ENCODE measurements around the gene POGLUT3. TPM values are rescaled to one million over a fixed set of nuclear protein-coding genes. Genes with fewer than 3 reads are reported as not detected.

Gene POGLUT3
- polyA plus RNA-seq, 2 of the 4 experiments (the other 2 are of a cell fraction): 15.3 to 22.6 TPM

DNA sequence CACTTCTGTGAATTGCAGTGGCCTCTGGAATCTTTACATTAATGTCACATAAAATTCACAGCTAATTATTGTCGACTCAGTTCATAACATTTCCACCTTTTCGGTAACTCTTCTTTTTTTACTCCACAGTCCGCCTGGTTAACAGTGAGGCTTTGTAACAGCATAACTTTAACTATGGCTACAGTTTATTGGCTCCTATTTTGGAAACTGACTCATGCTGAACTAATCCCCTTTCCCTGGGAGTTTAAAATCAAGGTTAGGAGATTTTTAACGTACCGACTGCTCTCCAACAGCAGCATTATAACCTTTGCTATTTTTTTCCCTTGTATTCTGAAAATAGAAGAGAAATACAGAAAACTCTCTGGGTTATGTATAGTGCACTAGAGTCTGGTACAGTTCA lies 3.2 kb upstream of the POGLUT3 start:
- Histone ChIP-seq H3K9me3 (no peaks in the 10 kb centered on the region), H3K4me3 (no peak overlapping the region), H3K4me1 (no peaks in the 10 kb centered on the region), H3K4me2 (no peak overlapping the region), H3K27ac (no peak overlapping the region)
- ATAC-seq (no peak), DNase-seq (ENCODE audit: low read depth in 1 of 2, low spot score in 1 of 2) (no peak), FAIRE-seq (no peak)
- no peak for TF ChIP-seq HEYL (CRISPR knock-in tag; IDR thresholded peaks at IDR 0.05)
- TF ChIP-seq ZC3H11A (IDR thresholded peaks at IDR 0.05): no peak
- no peak for TF ChIP-seq RCOR1 (IDR thresholded peaks at IDR 0.05; ENCODE audit: low read depth, low read length)
- no peak for TF ChIP-seq EHMT2 (IDR thresholded peaks at IDR 0.05; ENCODE audit: low read depth)
- TF ChIP-seq NFE2L2 (conservative IDR thresholded peaks at IDR 0.05; ENCODE audit: low read length): no peak
- TF ChIP-seq, protein P1, sequence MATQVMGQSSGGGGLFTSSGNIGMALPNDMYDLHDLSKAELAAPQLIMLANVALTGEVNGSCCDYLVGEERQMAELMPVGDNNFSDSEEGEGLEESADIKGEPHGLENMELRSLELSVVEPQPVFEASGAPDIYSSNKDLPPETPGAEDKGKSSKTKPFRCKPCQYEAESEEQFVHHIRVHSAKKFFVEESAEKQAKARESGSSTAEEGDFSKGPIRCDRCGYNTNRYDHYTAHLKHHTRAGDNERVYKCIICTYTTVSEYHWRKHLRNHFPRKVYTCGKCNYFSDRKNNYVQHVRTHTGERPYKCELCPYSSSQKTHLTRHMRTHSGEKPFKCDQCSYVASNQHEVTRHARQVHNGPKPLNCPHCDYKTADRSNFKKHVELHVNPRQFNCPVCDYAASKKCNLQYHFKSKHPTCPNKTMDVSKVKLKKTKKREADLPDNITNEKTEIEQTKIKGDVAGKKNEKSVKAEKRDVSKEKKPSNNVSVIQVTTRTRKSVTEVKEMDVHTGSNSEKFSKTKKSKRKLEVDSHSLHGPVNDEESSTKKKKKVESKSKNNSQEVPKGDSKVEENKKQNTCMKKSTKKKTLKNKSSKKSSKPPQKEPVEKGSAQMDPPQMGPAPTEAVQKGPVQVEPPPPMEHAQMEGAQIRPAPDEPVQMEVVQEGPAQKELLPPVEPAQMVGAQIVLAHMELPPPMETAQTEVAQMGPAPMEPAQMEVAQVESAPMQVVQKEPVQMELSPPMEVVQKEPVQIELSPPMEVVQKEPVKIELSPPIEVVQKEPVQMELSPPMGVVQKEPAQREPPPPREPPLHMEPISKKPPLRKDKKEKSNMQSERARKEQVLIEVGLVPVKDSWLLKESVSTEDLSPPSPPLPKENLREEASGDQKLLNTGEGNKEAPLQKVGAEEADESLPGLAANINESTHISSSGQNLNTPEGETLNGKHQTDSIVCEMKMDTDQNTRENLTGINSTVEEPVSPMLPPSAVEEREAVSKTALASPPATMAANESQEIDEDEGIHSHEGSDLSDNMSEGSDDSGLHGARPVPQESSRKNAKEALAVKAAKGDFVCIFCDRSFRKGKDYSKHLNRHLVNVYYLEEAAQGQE (IDR thresholded peaks at IDR 0.05): no peak
- TF ChIP-seq MAZ (IDR thresholded peaks at IDR 0.05; ENCODE audit: borderline replicate concordance, low read depth, low read length): no peak
- TF ChIP-seq SREBF2 (IDR thresholded peaks at IDR 0.05): no peak
- TF ChIP-seq, protein P2, sequence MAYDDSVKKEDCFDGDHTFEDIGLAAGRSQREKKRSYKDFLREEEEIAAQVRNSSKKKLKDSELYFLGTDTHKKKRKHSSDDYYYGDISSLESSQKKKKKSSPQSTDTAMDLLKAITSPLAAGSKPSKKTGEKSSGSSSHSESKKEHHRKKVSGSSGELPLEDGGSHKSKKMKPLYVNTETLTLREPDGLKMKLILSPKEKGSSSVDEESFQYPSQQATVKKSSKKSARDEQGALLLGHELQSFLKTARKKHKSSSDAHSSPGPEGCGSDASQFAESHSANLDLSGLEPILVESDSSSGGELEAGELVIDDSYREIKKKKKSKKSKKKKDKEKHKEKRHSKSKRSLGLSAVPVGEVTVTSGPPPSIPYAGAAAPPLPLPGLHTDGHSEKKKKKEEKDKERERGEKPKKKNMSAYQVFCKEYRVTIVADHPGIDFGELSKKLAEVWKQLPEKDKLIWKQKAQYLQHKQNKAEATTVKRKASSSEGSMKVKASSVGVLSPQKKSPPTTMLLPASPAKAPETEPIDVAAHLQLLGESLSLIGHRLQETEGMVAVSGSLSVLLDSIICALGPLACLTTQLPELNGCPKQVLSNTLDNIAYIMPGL (CRISPR knock-in tag; IDR thresholded peaks at IDR 0.05; ENCODE audit: borderline replicate concordance): no peak
- no peak for TF ChIP-seq ZFP36 (IDR thresholded peaks at IDR 0.05; ENCODE audit: borderline replicate concordance, partially characterized antibody)
- TF ChIP-seq ZNF302 (CRISPR knock-in tag; IDR thresholded peaks at IDR 0.05): no peak
- TF ChIP-seq SMC3 (IDR thresholded peaks at IDR 0.05): no peak
- TF ChIP-seq, protein P3, sequence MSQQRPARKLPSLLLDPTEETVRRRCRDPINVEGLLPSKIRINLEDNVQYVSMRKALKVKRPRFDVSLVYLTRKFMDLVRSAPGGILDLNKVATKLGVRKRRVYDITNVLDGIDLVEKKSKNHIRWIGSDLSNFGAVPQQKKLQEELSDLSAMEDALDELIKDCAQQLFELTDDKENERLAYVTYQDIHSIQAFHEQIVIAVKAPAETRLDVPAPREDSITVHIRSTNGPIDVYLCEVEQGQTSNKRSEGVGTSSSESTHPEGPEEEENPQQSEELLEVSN (IDR thresholded peaks at IDR 0.05; ENCODE audit: borderline replicate concordance, low read depth): no peak
- TF ChIP-seq, protein P4, sequence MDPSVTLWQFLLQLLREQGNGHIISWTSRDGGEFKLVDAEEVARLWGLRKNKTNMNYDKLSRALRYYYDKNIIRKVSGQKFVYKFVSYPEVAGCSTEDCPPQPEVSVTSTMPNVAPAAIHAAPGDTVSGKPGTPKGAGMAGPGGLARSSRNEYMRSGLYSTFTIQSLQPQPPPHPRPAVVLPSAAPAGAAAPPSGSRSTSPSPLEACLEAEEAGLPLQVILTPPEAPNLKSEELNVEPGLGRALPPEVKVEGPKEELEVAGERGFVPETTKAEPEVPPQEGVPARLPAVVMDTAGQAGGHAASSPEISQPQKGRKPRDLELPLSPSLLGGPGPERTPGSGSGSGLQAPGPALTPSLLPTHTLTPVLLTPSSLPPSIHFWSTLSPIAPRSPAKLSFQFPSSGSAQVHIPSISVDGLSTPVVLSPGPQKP (IDR thresholded peaks at IDR 0.05; ENCODE audit: low read depth, low read length): no peak
- TF ChIP-seq HDAC2 (IDR thresholded peaks at IDR 0.05): no peak
- 90% methylated on average over 5 of the region's 5 CpGs for WGBS (ENCODE audit: missing lambda C conversion rate)
- ChIA-PET POLR2A (no interaction called here), CTCF (no interaction called here)

DNA sequence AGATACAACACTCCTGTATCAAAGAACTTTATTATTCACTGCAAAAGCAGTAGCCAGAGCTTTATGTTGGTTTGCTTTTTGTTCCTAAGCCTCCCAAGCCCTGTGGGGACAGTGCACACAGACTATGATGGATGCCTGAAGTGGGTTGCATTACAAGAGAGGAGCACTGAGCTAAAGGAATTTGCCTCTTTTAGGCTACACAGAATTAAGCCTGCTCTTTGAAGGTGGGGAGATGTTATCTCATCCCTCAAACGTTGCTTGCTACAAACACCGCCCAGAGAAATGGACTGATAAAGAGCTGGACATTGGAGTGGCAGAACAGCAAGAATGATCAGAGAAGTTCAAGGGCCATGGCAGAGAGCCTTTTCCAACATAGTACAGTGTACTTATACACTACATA lies 2.5 kb upstream of the POGLUT3 start:
- no peaks in the 10 kb centered on the region for H3K9me3 ChIP-seq
- ATAC-seq (no peak), DNase-seq (ENCODE audit: low read depth in 1 of 2, low spot score in 1 of 2) (no peak), FAIRE-seq (no peak)
- H3K27ac ChIP-seq: no peak overlapping the region
- TF ChIP-seq ESRRA (IDR thresholded peaks at IDR 0.05; ENCODE audit: borderline replicate concordance, low read length): no peak
- TF ChIP-seq, protein P5, sequence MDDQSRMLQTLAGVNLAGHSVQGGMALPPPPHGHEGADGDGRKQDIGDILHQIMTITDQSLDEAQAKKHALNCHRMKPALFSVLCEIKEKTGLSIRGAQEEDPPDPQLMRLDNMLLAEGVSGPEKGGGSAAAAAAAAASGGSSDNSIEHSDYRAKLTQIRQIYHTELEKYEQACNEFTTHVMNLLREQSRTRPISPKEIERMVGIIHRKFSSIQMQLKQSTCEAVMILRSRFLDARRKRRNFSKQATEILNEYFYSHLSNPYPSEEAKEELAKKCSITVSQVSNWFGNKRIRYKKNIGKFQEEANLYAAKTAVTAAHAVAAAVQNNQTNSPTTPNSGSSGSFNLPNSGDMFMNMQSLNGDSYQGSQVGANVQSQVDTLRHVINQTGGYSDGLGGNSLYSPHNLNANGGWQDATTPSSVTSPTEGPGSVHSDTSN (IDR thresholded peaks at IDR 0.05): no peak
- TF ChIP-seq ZNF302 (CRISPR knock-in tag; IDR thresholded peaks at IDR 0.05): no peak
- TF ChIP-seq HOXB5 (CRISPR knock-in tag; IDR thresholded peaks at IDR 0.05): no peak
- TF ChIP-seq, protein P6, sequence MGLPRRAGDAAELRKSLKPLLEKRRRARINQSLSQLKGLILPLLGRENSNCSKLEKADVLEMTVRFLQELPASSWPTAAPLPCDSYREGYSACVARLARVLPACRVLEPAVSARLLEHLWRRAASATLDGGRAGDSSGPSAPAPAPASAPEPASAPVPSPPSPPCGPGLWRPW (IDR thresholded peaks at IDR 0.05): no peak
- TF ChIP-seq EP300 (IDR thresholded peaks at IDR 0.05): no peak
- H3K4me3 ChIP-seq: no peak overlapping the region
- no peaks in the 10 kb centered on the region for H3K4me1 ChIP-seq
- H3K4me2 ChIP-seq: no peak overlapping the region
- WGBS (ENCODE audit: missing lambda C conversion rate): 69% methylated on average over 2 of the region's 2 CpGs
- CTCF ChIA-PET: no interaction called here
- POLR2A ChIA-PET: no interaction called here

Data from A549 (cell line).